ENCODE data around the gene FJX1. TPM values are rescaled to one million over a fixed set of nuclear protein-coding genes. Genes with fewer than 3 reads are reported as not detected.

FJX1 gene
- total RNA-seq, 1 experiment from 2014 or later, result 8.3 TPM

GRCh38 chr11:35639591-35640179, 21.4 kb downstream of the FJX1 start:
- CTCF ChIA-PET, result interaction anchor here (1.0 kb wide), 1 partner anchor 182 kb away, joined by 4 read pairs; no protein-coding TSS in a partner anchor

DNA sequence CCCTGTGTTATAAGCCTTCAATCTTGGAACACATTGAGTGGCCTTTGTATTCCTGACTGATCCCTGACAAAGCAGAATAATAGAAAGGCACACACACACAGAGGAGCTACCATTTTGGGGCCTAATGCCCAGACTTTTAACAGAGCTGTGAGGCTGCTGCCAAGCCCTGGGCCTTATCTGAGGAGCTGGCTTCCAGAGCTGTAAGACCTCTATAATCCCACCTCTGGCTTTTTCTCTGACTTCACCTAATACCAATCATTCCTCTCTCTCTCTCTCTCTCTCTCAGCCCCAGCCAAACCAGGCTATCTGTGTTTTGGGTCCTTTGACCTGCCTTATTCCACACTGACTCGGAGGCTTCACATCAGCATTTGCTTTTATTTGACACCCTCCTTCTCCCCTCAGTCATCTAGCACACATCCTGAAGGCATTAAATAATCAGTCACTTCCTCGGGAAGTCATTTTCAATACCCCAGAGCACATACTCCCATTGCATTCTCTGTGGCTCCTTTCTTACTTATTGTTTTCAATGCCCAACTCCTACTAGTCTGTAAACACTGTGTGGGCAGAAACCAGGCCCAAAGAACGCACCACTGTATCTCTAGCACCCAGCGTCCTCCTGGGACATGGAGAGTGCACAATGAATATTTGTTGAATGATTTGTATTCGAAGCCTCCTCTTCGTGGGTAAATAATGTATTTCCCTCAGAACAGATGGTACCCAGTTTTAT, 23.1 kb downstream of the FJX1 start:
- Mint-ChIP-seq H3K4me3 (no peak overlapping the region), H3K4me1 (peaks cover 12% of the 10 kb centered on the region), H3K9me3 (no peaks in the 10 kb centered on the region), H3K27ac (no peak overlapping the region), H3K36me3 (no peaks in the 10 kb centered on the region), H3K27me3 (ENCODE audit: low read depth) (peaks cover 10% of the 10 kb centered on the region; the same call in 1 of the 2 replicates)
- no peak for ATAC-seq
- CTCF ChIA-PET, result interaction anchor here (1.0 kb wide), 1 partner anchor 181 kb away, joined by 5 read pairs; no protein-coding TSS in a partner anchor
- DNase-seq (ENCODE audit: low spot score), result no peak
- TF ChIP-seq FOXK1 (CRISPR knock-in tag; IDR thresholded peaks at IDR 0.05) (no peak), SMAD3 (CRISPR knock-in tag; IDR thresholded peaks at IDR 0.05; ENCODE audit: borderline replicate concordance) (no peak), NFATC4 (CRISPR knock-in tag; IDR thresholded peaks at IDR 0.05) (no peak), ZNF416 (CRISPR knock-in tag; IDR thresholded peaks at IDR 0.05) (no peak), HMGXB4 (CRISPR knock-in tag; IDR thresholded peaks at IDR 0.05) (no peak), JAZF1 (CRISPR knock-in tag; IDR thresholded peaks at IDR 0.05) (no peak), ATF2 (CRISPR knock-in tag; IDR thresholded peaks at IDR 0.05; ENCODE audit: borderline replicate concordance, low read depth) (no peak), MXD4 (CRISPR knock-in tag; IDR thresholded peaks at IDR 0.05; ENCODE audit: borderline replicate concordance) (no peak), TEAD1 (CRISPR knock-in tag; IDR thresholded peaks at IDR 0.05) (no peak)
- POLR2A ChIA-PET, result no interaction called here

More at GRCh38 chr11:35639591-35640179, 21.4 kb downstream of the FJX1 start:
- Mint-ChIP-seq H3K9me3 (no peaks in the 10 kb centered on the region), H3K4me3 (no peak overlapping the region), H3K27ac (no peak overlapping the region), H3K36me3 (no peaks in the 10 kb centered on the region), H3K4me1 (peaks cover 12% of the 10 kb centered on the region), H3K27me3 (ENCODE audit: low read depth) (peaks cover 3% of the 10 kb centered on the region; the same call in 1 of the 2 replicates)
- POLR2A ChIA-PET, result no interaction called here
- DNase-seq (ENCODE audit: low spot score) (no peak), ATAC-seq (peak; percentile 64)
- TF ChIP-seq ZNF263 (CRISPR knock-in tag; IDR thresholded peaks at IDR 0.05; ENCODE audit: low read depth) (no peak), ZNF423 (CRISPR knock-in tag; IDR thresholded peaks at IDR 0.05) (no peak), MXD4 (CRISPR knock-in tag; IDR thresholded peaks at IDR 0.05; ENCODE audit: borderline replicate concordance) (no peak), FOXP1 (CRISPR knock-in tag; IDR thresholded peaks at IDR 0.05; ENCODE audit: borderline replicate concordance) (no peak), FOXP4 (CRISPR knock-in tag; IDR thresholded peaks at IDR 0.05) (no peak)

- ChIA-PET CTCF (no interaction called here), POLR2A (no interaction called here)
- H3K36me3 Mint-ChIP-seq, result no peaks in the 10 kb centered on the region
- ATAC-seq, result no peak
- no peak for DNase-seq (ENCODE audit: low spot score)
- H3K27me3 Mint-ChIP-seq (ENCODE audit: low read depth), result peaks cover 11% of the 10 kb centered on the region
- peaks cover 12% of the 10 kb centered on the region for H3K4me1 Mint-ChIP-seq
- H3K4me3 Mint-ChIP-seq, result no peak overlapping the region
- no peak overlapping the region for H3K27ac Mint-ChIP-seq
- H3K9me3 Mint-ChIP-seq, result no peaks in the 10 kb centered on the region
- TF ChIP-seq GRHL2 (CRISPR knock-in tag; IDR thresholded peaks at IDR 0.05; ENCODE audit: insufficient replicate concordance, severe bottlenecking) (no peak), ARID4B (CRISPR knock-in tag; IDR thresholded peaks at IDR 0.05; ENCODE audit: borderline replicate concordance) (no peak), SP1 (CRISPR knock-in tag; conservative IDR thresholded peaks at IDR 0.05) (no peak), ZNF121 (CRISPR knock-in tag; IDR thresholded peaks at IDR 0.05) (no peak), PREB (CRISPR knock-in tag; IDR thresholded peaks at IDR 0.05; ENCODE audit: borderline replicate concordance) (no peak), SOX15 (CRISPR knock-in tag; IDR thresholded peaks at IDR 0.05) (no peak)
Observed at GRCh38 chr11:35641964-35642363, 23.7 kb downstream of the FJX1 start.
